Activated CD8-positive, alpha-beta memory T cell treated with anti-CD3 and anti-CD28 coated beads for 36 hours (primary cell): ENCODE data around the gene PHF3. TPM values are rescaled to one million over a fixed set of nuclear protein-coding genes. Genes with fewer than 3 reads are reported as not detected.
"Not testable (repeated sequence)": the region's sequence is repeated elsewhere in the genome, so short reads cannot be mapped to it uniquely, and the experiment has no call there.

Experiments
- CTCF ChIA-PET: fragments of 350-600 bp; sonication (Branson Sonifier 250); formaldehyde crosslinking; loops from one replicate; lab custom pipeline; 2021; ENCODE audit warnings: antibody characterized with exemption; lab: Charles Lee
- POLR2A ChIA-PET: fragments of 350-600 bp; sonication (Branson Sonifier 250); formaldehyde crosslinking; loops from one replicate; lab custom pipeline; 2021; ENCODE audit warnings: antibody characterized with exemption; lab: Charles Lee
- total RNA-seq, 2 experiments: library from RNA; stranded (reverse); gene quantifications; one replicate each; pipeline ENCODE4 v1.2.3, GENCODE V29; 2021

The PHF3 gene
- total RNA-seq, 2 experiments from 2014 or later: 40.4 to 41.4 TPM

- CTCF ChIA-PET: no interaction called here
Measured at GRCh38 chr6:63742060-63742459, 106.5 kb downstream of the PHF3 start.

GRCh38 chr6:63743691-63744090 lies 108.1 kb downstream of the PHF3 start:
- ChIA-PET CTCF (no interaction called here), POLR2A (no interaction called here)

More at GRCh38 chr6:63742060-63742459, 106.5 kb downstream of the PHF3 start:
- POLR2A ChIA-PET: no interaction called here

GRCh38 chr6:63744810-63745209 lies 109.2 kb downstream of the PHF3 start:
- ChIA-PET CTCF (no interaction called here), POLR2A (no interaction called here)

- POLR2A ChIA-PET: no interaction called here
- CTCF ChIA-PET: no interaction called here
Measured at GRCh38 chr6:63745784-63746183, 110.2 kb downstream of the PHF3 start.

- ChIA-PET CTCF (no interaction called here), POLR2A (no interaction called here)
Measured at GRCh38 chr6:63750400-63750799, 114.8 kb downstream of the PHF3 start.

- CTCF ChIA-PET: not testable (repeated sequence)
Measured at GRCh38 chr6:63757275-63757674, 121.7 kb downstream of the PHF3 start.

GRCh38 chr6:63757826-63758225 lies 122.2 kb downstream of the PHF3 start:
- ChIA-PET POLR2A (no interaction called here), CTCF (interaction anchor here (1.5 kb wide), 1 partner anchor 159 kb away, joined by 4 read pairs; no protein-coding TSS in a partner anchor)

More at GRCh38 chr6:63757275-63757674, 121.7 kb downstream of the PHF3 start:
- POLR2A ChIA-PET: not testable (repeated sequence)

GRCh38 chr6:63759605-63760105 lies 124.1 kb downstream of the PHF3 start:
- ChIA-PET CTCF (no interaction called here), POLR2A (no interaction called here)

- ChIA-PET POLR2A (no interaction called here), CTCF (no interaction called here)
Measured at GRCh38 chr6:63760199-63760598, 124.6 kb downstream of the PHF3 start.

- POLR2A ChIA-PET: no interaction called here
- CTCF ChIA-PET: interaction anchor here (1.1 to 3.7 kb wide), 3 partner anchors 164 to 190 kb away, joined by 3 to 22 read pairs (median 7); no protein-coding TSS in a partner anchor
Measured at GRCh38 chr6:63764318-63764916, 128.8 kb downstream of the PHF3 start.

Other genes starting within 250 kb of the PHF3 start
- gene PTP4A1, start 63.3 kb upstream of the PHF3 start, total RNA-seq: 10 to 100 TPM; 87.9 to 96.6 TPM